Measurements from ENCODE around the gene SERTAD3.
"Not testable (repeated sequence)": the region's sequence is repeated elsewhere in the genome, so short reads cannot be mapped to it uniquely, and the experiment has no call there.

SERTAD3 gene

DNA sequence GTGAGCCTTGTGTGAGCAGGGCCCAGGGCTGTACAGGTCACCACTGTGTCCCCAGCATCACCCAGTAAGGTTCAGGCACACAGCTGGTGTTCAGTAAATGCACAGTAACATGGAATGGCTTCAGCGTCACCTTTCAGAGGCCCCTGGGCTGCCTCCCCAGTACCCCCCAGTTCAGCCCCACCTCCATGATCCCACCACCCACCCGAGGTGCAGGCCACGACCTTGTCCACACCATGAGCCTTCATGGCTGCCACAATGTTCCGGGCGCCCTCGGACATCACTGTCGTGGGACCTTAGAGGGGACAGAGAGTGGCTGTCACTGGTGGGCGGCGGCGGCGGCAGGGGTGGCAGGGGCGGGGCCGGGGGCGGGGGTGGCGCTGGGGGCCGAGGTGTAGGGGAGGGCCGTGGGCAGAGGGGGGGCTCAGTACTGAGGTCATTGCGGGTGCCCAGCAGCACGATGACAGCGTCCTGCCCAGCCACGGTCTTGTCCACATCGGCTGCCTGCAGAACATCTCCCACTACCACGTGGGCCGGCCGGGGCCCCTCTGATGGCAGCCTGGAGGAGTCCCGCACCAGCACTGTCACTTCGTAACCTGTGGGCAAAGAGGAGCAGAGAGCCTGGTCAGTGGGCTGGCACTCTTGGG lies 13.9 kb upstream of the SERTAD3 start:
- DNase-seq, result no peak

DNA sequence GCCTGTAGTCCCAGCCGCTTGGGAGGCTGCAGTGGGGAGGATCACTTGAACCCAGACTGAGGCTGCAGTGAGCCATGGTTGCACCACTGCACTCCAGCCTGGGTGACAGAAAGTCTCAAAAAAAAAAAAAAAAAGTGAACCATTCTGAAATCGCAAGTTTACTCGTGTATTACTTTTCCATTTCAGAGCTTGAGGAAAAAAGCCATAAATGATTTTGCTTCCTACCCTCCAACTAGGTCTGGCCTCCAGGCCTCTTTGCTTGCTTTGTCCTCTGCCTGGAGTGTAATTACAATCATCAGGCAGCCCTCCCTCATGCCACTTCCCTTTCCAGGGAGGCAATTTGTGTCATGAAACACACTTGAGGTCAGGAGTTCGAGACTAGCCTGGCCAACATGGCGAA lies 12.9 kb upstream of the SERTAD3 start:
- DNase-seq, result no peak

DNA sequence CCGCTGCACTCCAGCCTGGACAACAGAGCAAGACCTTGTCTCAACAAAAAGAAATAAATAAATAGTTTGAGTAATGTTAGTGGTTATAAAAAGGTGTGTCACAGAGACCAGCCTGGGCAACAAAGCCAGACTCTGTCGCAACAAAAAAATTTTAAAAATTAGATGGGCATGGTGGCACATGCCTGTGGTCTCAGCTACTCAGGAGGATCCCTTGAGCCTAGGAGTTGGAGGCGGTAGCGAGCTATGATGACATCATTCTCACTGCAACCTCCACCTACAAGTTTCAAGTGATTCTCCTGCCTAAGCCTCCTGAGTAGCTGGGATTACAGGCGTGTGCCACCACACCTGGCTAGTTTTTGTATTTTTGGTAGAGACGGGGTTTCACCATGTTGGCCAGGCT lies 9.8 kb upstream of the SERTAD3 start:
- not testable (repeated sequence) for DNase-seq

DNA sequence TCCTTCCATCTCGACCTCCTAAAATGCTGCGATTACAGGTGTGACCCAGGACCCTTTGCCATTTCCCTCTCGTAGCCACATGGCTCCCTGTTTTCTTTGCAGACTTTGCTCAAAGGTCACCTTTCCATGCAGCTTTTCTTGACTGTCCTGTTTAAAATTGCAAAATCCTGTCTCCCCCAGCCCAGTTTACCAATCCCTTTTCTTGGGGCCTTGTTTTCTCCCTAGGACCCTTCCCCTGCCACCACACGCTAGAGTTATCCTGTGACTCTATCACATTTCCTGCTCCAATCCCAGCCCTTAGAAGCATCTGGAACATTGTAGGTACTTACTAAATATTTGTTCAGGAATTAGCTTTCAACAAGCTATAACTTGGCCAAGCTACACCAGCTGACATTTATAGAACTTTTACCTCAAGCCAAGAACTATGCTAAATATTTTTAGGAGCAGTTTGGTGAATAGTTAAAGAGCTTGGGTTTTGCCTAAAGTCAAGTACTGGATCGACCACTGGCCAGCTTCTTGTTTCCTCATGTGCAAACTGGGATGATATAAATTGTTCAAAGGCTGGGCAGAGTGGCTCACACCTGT lies 9.1 kb upstream of the SERTAD3 start:
- DNase-seq, result no peak

DNA sequence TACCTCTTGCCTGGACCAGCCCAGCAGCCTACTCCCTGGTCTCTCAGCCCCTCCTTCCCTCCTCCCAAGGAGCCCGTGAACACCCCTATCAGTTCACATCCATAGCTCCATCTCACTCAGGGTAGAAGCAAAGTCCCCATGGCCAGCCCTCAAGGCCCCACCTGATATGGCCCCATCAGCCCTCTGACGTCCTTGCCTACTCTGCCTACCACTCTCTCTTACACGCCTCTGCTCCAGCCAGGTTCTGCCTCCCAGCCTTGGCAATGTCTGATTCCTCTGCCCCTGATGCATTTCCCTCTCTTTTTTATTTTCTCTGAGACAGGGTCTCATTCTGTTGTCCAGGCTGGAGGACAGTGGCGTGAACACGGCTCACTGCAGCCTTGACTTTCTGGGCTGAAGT lies 7.9 kb upstream of the SERTAD3 start:
- DNase-seq, result no peak

DNA sequence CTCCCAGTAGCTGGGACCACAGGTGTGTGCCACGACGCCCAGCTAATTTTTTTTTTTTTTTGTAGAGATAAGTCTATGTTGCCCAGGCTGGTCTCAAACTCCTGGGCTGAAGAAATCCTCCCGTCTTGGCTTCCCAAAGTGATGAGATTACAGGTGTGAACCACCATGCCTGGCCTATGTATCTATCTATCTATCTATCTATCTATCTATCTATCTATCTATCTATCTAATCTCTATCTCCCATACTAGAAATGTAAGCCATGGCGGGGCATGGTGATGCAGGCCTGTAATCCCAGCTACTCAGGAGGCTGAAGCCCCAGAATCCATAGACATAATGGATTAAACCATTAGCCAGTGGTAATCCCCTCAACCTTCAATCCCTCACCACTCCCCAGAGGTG lies 6.5 kb upstream of the SERTAD3 start:
- DNase-seq, result no peak

DNA sequence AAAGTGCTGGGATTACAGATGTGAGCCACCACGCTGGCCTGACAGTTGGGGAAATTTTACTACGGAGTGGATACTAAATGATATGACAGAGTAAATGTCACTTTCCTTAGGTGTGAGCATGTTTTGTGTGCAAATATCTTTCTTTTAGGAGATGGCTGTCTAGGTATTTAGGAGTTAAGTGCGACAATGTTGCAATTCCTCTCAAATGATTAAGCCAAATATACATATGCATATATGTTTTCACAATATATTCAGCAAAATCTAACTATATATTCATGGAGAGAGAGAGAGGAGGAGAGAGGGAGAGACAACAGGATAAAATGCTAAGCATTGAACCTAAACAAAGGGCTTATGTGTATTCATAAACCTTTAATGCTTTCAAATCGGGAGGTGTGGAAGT lies 5.4 kb upstream of the SERTAD3 start:
- no peak for DNase-seq

DNA sequence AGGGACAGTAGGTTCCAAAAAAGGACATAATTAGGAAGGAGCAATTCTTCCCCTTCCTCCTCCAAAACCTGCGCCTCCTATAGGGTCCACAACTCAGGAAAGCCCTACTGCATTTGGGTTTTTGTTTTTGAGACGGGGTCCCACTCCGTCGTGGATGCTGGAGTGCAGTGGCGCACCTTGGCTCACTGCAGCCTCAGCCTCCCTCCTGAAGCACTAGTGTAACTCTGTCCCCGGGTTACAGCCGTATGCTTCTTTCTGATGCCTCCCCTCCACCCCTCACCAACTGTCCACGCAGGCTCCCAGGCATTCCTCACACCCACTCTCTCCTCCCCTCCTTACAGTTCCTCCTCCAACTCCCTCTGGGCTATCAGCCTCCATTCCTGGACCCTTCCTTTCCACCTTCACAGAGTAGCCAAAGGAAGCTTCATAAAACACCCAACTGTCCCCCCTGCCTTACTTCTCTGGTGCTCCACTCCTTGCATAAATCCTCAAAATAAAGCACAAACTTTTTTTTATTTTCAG lies 2.2 kb upstream of the SERTAD3 start:
- DNase-seq, result no peak

DNA sequence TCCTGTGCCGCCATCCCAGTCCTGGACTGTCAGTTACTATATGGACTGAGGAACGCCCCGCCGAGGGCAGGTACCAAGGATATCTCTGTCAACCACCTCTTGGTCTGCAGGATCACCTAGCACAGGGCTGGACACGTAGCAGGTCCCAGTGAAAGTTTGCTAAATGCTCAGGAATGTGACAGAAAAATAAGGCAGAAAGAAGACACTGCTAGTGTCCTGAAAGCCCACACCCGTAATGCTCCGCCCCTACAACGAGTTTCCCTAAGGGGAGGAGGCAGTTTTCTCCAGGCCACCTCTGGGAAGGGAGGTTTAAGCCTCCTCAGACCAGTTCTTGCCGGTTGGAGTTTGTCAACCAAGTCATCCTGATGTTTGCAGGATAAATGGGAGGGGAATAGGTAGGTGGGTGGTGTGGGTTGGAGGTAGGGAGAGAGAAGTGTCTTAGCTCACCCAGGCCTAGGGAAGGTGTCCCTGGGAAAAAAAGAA lies 1.7 kb upstream of the SERTAD3 start:
- DNase-seq, result peak; percentile 75

DNA sequence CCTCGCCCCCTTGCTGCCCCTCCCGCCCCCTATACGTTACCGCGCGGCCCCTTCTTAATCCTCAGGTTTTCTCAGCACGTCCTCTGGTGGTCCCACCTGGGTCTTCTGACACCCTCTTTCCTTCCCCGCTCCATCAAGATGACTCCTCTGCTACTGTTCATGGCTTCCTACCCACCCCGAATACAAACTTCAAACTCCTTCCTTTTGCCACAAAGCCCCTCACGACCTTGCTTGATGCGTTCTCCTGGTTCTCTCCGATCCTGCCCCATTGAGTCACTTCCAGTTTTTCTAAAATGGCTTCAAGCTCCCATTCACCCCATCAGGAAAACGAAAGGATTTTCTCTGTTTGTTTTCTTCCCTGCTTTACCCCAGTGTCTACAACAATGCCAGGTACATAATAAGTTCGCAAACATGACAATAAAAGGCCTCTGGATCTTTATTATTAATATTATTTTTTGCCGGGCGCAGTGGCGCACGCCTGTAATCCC lies 734 bp upstream of the SERTAD3 start:
- peak; percentile 93 for DNase-seq

DNA sequence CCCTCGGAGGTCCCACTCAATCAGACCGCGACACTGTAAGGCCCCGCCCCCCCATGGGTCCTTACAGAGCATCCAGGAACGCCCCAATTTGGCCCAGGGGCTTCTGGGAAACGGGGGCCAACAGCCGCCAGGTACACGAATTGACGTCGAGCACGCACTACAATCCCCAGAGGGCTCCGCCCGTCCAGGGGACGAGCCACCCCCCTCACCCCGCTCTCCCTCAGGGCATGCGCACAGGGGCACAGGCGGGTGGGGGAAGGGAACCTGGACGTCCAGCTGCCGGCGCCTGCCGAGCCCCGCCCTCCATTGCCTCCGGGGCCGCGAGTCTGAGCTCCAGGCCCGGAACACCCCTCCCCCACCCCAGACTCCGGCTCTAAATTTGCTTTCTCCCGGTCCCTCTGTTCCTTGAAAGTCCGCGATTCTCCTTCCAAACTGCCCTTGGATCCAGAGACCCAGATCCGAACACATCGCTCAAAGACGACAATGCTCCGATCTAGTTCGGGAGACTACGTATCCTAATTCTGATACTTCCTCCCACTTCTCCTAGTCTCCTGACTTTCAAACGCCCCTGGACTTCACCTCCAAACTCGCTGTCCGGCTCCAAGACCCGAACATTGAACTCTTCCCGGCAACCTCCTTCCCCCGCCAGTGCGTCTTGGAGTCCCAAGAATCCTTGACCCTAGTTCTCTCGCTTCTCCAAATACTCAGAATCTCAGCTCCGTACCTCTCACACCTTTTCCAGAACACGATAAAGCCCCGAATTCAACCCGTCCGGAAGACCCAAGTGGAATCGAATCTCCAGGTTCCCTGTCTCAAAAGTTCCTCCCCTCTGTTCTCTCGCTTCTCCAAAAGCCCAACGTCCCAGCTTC lies 770 bp downstream of the SERTAD3 start:
- peak; percentile 100 for DNase-seq

DNA sequence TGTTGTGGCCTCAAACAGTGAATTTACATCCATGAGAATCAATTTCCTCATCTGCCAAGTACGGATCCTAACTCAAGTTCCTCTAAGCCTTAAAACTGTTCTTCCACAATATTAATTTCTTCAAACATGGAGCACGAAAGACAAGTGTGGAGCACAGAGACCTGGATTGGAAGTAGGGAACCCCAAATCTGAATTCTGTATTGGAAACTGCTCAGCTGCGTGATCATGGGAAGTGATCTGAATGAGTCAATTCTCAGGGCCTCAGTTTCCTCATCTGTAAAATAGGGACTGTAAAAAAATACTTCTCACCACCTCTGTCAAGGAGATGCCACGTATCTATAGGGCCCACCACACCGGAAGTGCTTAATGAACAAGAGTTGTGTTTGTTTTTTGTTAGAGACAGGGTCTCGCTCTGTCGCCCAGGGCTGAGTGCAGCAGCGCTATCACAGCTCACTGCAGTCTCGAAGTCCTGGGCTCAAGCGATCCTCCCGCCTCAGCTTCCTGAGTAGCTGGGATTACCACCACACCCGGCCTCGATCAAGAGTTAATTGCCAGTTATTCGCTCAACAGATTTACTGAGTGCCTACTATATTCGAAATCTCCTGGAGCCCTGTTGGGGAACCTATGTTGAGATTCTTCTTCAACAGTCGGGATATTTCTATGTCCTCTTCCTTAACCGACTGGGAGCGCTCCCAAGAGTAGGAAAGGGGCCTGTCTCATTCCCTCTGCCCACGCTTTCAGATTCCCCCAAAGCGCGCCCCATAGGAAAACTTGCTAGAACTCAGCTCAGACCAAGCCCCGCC lies 1.6 kb downstream of the SERTAD3 start:
- DNase-seq, result no peak

DNA sequence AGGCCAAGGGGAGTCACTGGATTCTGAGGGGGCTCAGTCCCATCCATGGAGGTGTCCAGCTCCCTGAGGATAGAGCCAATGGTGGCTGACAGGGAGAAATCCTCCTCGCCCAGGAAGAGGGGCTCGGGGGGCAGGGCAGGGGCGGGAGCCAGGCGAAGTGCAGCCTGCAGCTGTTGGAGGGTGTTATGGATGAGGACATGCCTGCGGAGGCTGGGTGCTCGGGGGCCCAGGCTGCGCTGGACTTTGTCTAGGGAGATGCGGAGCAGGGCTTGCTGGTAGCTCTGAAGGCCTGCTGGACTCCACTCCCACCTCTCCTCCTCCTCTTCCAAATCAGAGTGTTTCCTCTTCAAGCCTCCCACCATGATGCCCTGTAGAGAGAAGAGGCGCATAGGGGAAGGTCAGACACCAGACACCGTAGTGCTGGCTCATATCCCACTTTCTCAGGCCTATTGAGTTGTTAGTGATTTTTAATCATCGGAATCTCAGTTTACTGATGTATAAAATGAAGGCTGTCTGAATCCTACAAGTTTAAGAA lies 2.3 kb downstream of the SERTAD3 start:
- no peak for DNase-seq

DNA sequence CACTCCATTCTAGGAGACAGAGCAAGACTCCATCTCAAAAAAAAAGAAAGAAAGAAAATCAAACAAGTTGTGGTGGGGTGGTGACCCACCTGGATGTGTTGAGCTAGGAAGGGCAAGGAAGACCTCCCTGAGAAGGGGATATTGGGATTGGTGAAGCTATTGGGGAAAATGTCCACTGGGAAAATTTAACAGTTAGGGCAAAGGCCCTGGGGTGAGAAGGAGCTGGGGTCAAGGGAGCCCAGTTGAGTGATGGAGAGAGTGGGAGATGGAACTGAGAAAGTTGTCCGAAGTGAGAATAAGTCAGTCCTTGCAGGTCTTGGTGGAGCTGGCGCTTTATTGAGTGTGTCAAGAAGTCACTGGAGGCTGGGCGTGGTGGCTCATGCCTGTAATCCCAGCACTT lies 5.9 kb downstream of the SERTAD3 start:
- DNase-seq, result no peak

DNA sequence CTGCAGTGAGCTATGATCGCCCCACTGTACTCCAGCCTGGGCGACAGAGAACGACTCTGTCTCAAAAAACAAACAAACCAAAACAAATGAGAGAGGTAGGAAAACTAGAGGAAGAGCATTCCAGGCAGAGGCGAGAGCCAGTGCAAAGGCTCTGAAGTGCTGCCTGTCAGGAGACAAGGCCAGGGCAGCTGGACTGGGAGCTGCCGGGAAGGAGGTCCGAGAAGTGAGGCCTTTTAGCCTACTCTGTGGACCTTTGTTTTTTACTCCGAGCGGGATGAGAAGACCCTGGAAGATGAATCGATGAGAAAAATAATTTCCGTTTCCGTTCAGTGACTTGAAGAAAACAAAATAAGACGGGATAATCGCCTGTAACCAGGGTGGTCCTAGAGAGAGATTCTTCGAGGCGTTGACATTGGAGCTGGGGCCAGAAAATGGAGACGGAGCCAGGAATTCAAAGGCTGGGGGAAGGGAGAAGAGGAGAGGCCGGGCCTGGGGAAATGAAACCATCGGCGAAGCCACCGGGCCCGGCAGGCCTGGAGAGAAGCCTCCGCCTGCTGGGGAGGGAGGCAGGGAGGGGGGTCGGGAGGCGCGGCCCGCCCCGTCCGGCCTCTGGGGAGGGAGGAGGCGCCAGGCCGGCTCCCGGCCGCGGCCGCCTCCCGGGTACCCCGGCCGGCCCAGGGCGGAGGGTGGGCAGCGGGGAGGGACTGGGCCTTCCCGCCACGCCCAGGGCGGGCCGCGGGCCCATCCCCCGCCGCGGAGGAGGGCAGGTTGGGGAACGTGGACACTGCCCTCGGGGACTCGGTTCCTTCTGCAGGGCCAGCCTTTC lies 10.5 kb downstream of the SERTAD3 start:
- DNase-seq, result peak; percentile 98

DNA sequence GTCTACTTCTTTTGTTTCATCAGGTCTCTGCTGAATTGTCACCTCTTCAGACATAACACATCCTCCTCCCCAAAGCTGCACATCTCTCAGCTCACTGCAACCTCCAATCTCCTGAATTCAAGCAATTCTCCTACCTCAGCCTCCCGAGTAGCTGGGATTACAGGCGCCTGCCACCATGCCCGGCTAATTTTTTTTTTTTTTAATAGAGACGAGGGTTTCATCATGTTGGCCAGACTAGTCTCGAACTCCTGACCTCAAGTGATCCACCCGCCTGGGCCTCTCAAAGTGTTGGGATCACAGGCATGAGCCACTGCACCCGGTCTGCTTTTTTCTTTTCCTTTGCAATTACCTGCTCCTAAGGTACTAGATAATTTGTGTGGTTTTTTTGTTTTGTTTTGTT lies 11.4 kb downstream of the SERTAD3 start:
- peak; percentile 59 for DNase-seq

DNA sequence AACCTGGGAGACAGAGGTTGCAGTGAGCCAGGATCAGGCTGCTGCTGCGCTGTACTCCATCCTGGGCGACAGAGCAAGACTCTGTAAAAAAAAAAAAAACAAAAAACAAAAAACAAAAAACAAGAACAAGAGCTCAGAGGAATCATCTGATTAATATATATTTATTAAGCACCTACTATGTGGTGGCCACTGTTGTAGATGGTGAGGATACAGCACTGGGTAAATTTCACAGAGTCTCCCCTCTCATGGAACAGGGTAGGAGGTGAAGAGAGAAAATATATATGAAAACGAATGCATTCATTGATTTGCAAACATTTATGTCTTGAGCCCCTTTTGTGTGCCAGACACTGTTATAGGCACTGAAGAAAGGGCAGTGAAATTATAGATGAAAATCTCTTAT lies 12.4 kb downstream of the SERTAD3 start:
- no peak for DNase-seq

DNA sequence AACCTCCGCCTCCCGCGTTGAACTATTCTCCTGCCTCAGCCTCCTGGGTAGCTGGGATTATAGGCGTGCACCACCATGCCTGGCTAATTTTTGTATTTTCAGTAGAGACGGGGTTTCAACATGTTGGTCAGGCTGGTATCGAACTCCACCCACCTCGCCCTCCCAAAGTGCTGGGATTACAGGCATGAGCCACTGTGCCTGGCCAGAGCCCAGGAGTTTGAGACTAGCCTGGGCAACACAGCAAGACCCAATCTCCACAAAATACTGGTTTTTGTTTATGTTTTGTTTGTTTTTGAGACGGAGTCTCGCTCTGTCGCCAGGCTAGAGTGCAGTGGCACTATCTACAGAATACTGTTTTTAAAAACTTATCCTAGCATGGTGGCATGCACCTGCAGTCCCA lies 13.9 kb downstream of the SERTAD3 start:
- DNase-seq, result not testable (repeated sequence)

DNA sequence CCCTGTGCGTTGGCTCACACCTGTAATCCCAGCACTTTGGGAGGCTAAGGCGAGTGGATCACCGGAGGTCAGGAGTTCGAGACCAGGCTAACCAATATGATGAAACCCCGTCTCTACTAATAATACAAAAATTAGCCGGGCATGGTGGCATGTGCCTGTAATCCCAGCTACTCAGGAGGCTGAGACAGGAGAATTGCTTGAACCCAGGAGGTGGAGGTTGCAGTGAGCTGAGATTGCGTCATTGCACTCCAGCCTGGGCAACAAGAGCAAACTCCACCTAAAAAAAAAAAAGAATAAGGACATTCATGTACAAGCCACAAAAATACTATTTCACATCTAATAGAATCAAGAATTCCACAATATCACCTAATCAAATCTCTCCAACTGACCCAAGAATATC lies 15.9 kb downstream of the SERTAD3 start:
- not testable (repeated sequence) for DNase-seq

DNA sequence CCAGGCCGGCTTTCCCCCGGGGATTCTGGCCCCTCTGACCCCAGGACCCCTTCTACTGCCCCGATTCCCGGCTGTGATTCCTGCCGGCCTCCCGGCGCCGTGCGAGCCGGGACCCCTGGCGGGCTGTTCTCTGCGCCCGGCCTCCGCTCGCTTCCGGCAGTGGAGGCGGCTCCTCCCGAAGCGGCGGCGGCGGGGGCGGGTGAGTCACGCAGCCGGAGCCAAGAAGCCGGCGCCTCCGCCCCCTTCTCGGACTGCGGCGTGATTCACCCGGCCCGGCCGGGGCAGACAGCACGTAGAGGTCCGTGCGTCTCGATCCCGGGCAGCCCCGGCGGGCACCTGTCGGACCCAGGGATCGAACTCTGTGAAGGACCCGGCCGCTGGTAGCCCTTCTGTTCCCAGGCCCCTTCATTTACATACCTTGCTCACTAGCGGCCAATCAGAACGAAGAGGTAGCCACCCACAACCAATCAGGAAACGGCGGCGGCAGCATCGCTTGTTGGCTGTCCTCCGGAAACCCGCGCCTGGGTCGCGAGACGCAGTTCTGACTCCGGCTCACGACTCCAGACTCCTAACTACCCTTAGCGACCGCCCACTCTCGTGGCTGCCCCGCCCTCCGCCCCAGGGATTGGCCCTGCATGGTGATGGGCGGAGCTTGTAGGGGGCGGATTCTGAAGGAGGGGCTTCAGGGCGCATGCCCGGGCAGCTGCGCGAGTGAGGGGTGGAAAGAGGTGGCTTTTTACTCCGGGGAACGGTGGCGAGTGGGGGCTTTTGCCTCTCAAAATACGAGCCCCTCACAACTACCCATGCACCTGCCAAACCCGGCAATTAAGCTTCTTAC lies 18.5 kb downstream of the SERTAD3 start, which contains the start of gene SERTAD1:
Gene SERTAD1 (minus strand): TSS at position 543 of the 838 bp plus-strand sequence. CDS start 2,446 bp downstream, outside the sequence.
- DNase-seq, result peak; percentile 100
